GM21423 (cell line): ENCODE data around the gene BARX2.

Experiments
- ATAC-seq: cut with Tn5 transposase; IDR thresholded peaks from one replicate; pipeline ENCODE4 v1.9.1; 2021; ENCODE audit warnings: mild to moderate bottlenecking, moderate library complexity; ENCODE audit not compliant: unreplicated experiment

BARX2 gene

DNA sequence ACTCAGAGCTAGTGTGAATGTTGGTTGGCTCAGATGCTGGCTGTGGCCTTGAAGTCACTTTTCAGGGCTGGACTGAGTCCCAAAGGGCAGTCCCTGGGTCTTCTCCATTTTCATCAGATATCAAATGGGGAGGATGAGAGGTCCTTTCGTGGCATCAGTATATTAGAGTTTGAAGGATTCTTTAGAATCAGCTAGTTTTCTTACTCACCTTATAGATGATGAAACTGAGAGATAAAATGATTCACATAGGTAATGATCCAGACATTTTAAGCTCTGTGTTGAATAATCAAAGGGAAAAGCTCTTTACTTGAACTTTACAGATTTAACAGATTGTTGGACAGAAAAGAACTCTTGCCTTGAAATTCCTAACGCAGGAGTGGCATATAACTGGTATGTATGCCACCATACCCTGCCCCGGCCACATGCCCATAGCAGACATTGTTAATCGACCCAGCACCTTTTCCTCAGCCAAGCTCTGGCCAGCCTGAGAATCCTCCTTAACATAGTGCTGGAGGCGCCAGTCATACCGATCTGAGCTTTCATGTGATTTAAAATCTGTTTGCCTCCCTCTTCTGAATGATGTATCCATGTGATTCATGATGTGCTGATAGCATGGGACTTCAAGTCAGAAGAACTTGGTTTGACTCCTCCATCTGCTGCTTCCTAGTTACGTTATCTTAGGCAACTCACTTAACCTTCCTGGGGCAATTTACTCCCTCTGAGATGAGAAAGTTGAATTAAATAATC, 60.0 kb downstream of the BARX2 start:
- ATAC-seq = no peak

DNA sequence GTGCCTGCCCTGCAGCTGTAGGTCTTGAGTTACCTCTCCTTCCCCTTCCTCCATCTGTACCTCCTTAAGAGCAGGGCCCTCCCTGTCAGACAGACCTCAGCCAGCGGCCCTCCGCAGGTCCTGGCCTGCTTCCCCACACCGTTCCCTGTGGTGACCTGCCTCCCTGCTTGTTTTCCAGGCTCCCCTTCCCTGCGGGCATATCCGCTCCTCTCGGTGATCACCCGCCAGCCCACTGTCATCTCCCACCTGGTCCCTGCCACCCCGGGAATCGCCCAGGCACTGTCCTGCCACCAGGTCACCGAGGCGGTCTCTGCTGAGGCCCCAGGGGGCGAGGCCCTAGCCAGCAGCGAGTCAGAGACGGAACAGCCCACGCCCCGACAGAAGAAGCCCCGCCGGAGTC, 60.9 kb downstream of the BARX2 start:
- ATAC-seq = no peak

DNA sequence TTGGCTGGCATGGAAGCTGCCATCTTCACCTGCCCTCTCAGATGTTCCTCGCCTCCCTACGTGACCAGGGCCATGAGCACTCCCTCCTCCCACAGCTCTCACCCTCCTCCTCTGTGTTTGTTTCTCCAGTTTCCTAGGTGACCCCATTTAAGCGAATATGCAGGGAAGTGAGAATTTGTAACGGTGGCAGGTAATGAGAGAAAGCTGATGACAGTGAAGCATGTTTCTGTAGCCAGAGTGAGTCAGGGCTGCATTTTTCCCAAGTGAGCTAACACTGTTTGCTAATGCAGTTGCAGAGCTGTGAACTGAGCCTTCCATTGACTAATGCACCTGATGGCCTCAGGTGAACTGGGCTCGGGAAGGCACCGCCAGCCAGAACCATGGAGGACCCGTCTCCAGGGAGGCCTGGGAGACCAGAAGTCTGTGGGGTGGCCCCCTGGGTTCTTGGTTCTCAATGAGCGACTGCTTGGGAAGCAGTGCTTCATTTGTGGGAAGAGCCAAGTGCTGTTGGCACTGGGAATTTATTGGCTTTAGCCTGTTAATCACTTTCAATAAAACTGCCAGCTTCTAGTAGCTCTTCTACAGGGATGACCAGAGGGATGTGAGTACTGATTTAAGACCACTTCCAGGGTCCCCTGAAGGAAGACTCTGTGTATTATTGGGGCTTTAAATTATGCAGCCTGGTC, 64.5 kb downstream of the BARX2 start:
- ATAC-seq = no peak

- no peak for ATAC-seq
Measured at GRCh38 chr11:129442171-129442570, 66.5 kb downstream of the BARX2 start.

GRCh38 chr11:129443276-129443675, 67.6 kb downstream of the BARX2 start:
- no peak for ATAC-seq

GRCh38 chr11:129444274-129444673, 68.6 kb downstream of the BARX2 start:
- no peak for ATAC-seq

- ATAC-seq = no peak
Measured at GRCh38 chr11:129445226-129445625, 69.6 kb downstream of the BARX2 start.

GRCh38 chr11:129446572-129446971, 70.9 kb downstream of the BARX2 start:
- no peak for ATAC-seq

DNA sequence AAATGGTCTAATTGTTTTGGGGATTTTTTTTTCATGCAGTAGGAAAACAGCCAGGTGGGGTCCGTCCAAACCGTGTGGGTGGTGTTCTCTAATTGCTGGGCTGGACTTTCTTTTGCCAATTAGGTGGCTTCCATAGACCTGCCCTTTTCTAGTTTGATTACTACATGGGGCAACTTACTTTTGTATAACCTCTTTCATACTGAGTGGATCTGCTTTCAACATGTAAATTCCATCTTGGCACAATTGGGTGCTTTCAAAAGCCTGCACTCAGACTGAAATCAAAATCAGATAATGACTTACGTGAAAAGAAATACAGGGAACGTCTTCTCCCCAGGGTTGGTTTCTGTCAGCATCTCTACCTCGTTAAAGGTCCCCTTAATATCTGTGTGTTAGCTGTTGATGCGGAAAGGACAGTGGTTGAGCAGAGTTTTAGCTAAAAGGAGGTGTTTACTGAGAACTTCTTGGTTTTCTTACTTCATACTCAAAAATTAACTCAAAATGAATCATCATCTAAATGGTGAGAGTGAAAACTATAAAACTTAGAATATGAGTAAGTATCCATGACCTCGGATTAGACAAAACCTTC, 72.1 kb downstream of the BARX2 start:
- ATAC-seq = no peak

DNA sequence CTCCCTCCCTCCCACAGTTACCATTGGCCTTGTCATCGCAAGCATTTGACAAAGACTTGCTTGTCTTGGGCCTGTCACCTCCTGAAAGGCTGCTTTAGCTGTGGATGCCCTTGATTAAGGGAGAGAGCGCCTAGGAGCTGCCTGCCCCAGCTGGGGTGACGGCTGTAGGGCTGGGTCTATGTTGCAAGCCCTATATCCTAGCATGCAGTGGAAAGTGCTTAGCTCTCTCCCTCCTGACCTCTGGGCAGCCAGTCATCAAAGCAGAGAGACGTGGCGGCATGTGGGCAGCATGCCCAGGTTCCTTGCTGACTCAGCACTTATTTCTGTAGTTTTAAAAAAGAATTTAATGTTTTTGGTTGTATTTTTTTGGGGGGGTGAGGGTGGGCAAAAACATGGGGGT, 75.9 kb downstream of the BARX2 start:
- no peak for ATAC-seq

DNA sequence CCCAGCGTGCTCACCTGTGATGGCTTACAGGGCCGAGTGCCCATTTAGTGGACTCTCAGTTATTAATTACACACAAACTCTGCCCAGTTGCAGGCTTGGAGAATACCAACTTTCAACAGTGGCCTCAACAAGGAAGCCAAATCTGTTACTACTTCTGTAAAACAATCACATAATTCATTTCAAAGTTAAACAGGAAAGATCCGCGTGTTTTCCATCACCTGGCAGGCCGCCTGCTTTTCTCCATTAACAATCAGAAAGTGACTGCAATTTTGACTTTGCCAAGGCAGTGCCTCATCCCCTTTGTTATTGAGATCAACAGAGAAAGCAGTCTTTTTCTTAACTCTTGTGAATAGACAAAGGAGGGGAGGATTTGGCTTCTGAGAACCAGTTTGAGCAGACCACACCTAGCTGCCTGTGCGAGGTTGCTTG, 77.7 kb downstream of the BARX2 start:
- ATAC-seq = no peak

GRCh38 chr11:129455101-129455500, 79.5 kb downstream of the BARX2 start:
- no peak for ATAC-seq

DNA sequence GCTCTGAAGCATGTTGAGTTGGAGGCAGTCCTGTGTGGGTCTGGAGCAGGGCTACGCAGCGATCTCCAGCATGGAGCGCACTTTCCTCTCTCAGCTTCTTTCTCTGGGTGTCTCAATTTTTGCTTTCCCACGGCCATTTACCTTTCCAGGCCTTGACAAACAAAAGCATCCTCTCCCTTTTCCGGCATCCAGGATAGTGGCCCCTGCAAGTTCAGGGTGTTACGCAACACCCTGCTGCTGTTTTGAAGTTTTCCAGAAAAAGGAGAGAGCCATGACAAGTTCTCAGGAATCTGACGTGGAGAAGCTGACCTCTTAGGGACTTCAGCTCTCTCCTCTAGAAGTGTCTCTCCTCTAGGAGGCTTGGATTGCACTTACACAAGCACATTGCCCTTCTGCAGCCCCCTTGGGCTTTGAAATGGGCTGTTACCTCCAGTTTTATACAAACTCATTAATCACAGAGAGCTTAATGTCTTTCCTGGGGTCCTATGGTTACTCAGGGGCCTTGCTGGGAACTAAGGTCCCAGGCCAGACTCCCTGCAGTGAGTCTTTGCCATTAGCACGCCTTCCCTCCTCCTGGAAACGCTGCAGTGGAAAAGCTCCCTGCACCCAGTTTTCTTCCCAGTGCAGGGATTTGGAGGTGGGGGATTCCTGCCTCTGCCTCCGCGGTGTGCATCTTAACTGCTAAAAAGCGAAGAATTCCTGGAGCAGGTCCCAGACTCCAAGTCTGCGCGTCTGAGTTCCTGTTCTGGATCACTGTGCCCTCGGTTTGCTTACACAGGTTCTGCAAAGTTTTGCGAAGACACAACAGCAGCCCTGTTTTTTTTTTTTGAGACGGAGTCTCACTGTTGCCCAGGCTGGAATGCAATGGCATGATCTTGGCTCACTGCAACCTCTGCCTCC, 80.4 kb downstream of the BARX2 start:
- ATAC-seq = no peak

- no peak for ATAC-seq
Measured at GRCh38 chr11:129457321-129457720, 81.7 kb downstream of the BARX2 start.

DNA sequence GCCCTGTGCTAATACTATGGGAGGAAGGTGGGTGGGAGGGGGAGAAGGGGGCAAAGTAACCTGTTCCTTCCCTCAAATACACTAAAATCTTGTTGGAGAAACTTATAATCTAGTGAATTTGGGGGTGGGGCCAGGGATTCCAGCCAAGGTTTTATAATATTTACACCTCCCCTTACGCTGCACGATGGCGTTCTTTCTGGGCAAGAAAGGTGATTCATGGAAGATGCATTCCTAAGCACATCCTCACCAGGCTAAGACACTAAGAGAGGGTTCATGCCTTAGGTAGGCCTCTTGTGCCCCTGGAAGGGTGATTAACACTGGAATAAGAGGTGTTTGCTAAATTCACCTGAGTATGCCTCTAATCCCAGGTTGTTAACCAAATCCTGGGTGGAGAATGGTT, 82.6 kb downstream of the BARX2 start:
- ATAC-seq = no peak

GRCh38 chr11:129458756-129459535, 83.3 kb downstream of the BARX2 start:
- no peak for ATAC-seq

- ATAC-seq = no peak
Measured at GRCh38 chr11:129460714-129461113, 85.1 kb downstream of the BARX2 start.

DNA sequence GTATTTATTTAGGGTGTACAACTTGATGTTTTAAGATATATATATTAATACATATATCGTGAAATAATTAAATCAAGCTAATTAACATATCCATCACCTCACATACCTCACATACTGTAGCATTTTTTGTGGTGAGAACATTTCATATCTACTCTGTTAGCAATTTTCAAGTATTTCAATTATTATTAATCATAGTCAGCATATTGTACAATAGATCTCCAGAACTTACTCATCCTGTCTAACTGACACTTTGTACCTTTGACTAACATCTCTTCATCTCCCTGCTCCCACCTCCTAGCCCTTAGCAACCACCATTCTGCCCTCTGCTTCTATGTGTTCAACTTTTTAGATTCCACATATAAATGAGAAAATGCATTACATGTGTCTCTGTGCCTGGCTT, 108.4 kb downstream of the BARX2 start:
- no peak for ATAC-seq

DNA sequence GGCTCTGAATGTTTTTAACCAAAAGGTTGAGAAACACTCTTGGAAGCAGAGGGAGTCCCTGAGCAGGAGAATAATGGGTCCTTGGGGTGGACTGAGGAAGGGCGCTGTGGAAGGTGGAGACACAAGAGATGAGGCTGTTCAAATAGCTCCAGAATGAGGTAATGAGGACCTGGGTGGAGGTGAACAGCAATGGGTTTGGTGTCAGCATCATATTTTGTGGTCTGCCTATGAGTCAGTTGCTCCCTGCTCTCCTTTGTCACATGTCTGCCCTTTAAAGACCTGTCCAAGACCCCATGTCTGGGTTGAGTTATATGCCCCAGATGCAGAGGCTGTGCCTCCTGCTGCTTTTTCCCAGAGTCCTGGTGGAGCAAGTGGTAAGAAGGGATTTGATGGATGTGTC, 113.6 kb downstream of the BARX2 start:
- ATAC-seq = no peak

- ATAC-seq = no peak
Measured at GRCh38 chr11:129490004-129490403, 114.4 kb downstream of the BARX2 start.
